ENCODE measurements around the gene CREB5. TPM values are rescaled to one million over a fixed set of nuclear protein-coding genes. Genes with fewer than 3 reads are reported as not detected.
"Not testable (repeated sequence)": the region's sequence is repeated elsewhere in the genome, so short reads cannot be mapped to it uniquely, and the experiment has no call there.

CREB5 gene
- total RNA-seq, 1 donor from 2014 or later: 25.7 TPM

- no peak for DNase-seq (ENCODE audit: low read depth)
- no peak for TF ChIP-seq CTCF (conservative IDR thresholded peaks at IDR 0.05; ENCODE audit: low read depth, low read length)
- H3K4me3 ChIP-seq (ENCODE audit: low read depth, low read length): no peak overlapping the region
Measured at GRCh38 chr7:28779954-28780353, 367.6 kb downstream of the CREB5 start.

GRCh38 chr7:28782362-28782761 is 370.0 kb downstream of the CREB5 start:
- no peak overlapping the region for H3K4me3 ChIP-seq (ENCODE audit: low read depth, low read length)
- no peak for DNase-seq (ENCODE audit: low read depth)
- TF ChIP-seq CTCF (conservative IDR thresholded peaks at IDR 0.05; ENCODE audit: low read depth, low read length): no peak

DNA sequence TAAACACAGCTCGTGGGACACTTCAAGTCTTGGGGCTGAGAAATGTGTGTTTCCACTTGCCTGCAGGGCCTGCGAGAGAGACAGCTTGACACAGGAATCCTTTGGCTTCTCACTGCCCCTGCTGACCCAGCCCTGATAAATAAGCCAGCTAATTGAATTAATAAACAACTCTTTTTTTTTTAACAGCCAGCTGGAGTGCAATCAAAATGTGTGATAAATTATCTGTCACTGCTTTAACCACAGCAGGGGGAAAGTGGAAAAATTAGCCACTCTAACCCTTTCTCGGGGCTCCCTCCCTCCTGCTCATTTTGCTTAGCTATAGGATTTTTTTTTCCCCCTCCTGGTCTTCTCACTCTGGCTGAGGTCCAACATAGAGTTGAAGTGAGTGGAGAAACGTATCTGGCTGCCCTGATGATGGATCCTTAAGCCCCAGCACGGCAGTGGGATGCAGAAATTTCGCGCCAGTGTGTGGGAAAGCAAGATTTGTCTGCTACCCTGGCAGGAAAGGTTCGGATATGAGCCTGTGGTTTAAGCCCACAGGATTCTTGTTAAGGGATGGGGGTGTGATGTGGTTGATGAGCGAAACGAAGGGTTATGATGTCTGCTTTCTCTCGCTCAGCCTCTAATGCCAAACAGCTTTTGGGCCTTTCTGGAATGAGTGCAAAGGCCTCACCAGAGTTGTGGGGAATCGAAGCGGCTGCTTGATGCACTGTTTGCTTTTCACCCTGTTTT is 372.0 kb downstream of the CREB5 start:
- DNase-seq (ENCODE audit: low read depth): no peak
- TF ChIP-seq CTCF (conservative IDR thresholded peaks at IDR 0.05; ENCODE audit: low read depth, low read length): no peak
- H3K4me3 ChIP-seq (ENCODE audit: low read depth, low read length): no peak overlapping the region

GRCh38 chr7:28785041-28785995 is 373.0 kb downstream of the CREB5 start:
- TF ChIP-seq CTCF (conservative IDR thresholded peaks at IDR 0.05; ENCODE audit: low read depth, low read length): no peak
- no peak overlapping the region for H3K4me3 ChIP-seq (ENCODE audit: low read depth, low read length)
- DNase-seq (ENCODE audit: low read depth): no peak

DNA sequence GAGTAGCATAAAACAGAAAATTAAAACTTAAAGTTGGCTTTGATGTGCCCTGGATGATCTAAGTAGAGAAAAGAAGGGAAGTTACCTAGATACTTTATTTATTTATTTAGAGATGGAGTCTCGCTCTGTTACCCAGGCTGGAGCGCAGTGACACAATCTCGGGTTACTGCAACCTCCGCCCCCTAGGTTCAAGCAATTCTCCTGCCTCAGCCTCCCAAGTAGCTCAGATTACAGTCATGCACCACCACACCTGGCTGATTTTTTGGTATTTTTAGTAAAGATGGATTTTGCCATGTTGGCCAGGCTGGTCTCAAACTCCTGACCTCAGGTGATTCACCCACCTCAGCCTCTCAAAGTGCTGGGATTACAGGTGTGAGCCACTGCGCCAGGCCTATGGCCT is 373.8 kb downstream of the CREB5 start:
- not testable (repeated sequence) for H3K4me3 ChIP-seq (ENCODE audit: low read depth, low read length); DNase-seq (ENCODE audit: low read depth)

GRCh38 chr7:28787106-28787505 is 374.8 kb downstream of the CREB5 start:
- no peak for DNase-seq (ENCODE audit: low read depth)
- TF ChIP-seq CTCF (conservative IDR thresholded peaks at IDR 0.05; ENCODE audit: low read depth, low read length): no peak

DNA sequence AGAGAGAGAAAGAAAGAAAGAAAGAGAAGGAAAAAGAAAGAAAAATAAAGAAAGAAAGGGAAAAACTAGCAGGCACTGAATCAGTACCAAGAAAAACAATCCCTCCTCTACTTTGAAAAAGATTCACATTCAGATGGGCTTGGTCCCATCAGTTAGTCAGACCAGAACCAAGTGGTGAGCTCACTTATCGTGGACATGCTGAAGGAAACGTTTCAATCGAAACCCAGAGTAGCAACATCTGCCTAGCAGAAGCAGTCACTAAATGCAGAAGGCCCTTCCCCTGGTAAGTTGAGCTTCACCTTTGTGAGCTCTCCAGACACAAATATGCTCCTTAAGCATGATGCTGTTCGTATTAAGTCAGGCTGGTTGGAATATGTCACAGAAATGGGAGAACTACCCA is 378.1 kb downstream of the CREB5 start:
- no peak for DNase-seq (ENCODE audit: low read depth)
- H3K4me3 ChIP-seq (ENCODE audit: low read depth, low read length): no peak overlapping the region
- TF ChIP-seq CTCF (conservative IDR thresholded peaks at IDR 0.05; ENCODE audit: low read depth, low read length): no peak

More at GRCh38 chr7:28787106-28787505, 374.8 kb downstream of the CREB5 start:
- H3K4me3 ChIP-seq (ENCODE audit: low read depth, low read length): no peak overlapping the region
